ENCODE measurements around the gene TPX2.
A peak's percentile ranks its signal among the peaks of the same experiment; 100 is the strongest.

The TPX2 gene

DNA sequence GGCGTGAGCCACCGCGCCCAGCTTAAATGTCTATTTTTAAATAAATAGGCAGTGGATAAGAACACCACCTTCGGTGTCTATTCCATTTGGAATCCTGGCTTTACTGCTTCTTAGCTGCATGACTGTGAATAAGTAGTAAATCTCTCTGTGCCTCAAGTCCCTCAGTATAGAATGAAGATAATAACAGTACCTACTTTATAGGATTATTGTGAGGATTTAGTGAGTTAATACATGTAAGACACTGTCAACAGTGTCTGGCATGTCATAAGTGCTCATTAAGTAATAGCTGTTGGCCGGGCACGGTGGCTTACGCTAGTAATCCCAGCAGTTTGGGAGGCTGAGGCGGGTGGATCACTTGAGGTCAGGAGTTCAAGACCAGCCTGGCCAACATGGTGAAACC lies 10.1 kb downstream of the TPX2 start:
- peaks cover 15% of the 10 kb centered on the region for H3K4me1 ChIP-seq (ENCODE audit: control insufficient read depth, insufficient read depth, low read length)
- H3K36me3 ChIP-seq (ENCODE audit: control insufficient read depth in 2 of 2, insufficient read depth in 1 of 2, low read length in 2 of 2), result peaks cover 16 to 53% of the 10 kb centered on the region in 2 experiments; a peak in 2 of 3 replicates
- ChIA-PET POLR2A (interaction anchor here (0.7 kb wide), 1 partner anchor 8 kb away, joined by 5 read pairs; no protein-coding TSS in a partner anchor), CTCF (interaction anchor here (0.7 to 1.3 kb wide), 3 partner anchors 20 to 30 kb away, joined by 3 to 4 read pairs (median 3); no protein-coding TSS in a partner anchor)
- no peak overlapping the region for H3K27ac ChIP-seq (ENCODE audit: extremely low read depth, low read depth, low read length)
- TF ChIP-seq KLF7 (tag by site-specific recombination; IDR thresholded peaks at IDR 0.05; ENCODE audit: borderline replicate concordance) (no peak), ZNF132 (tag by site-specific recombination; IDR thresholded peaks at IDR 0.05; ENCODE audit: borderline replicate concordance) (no peak), ZNF530 (tag by site-specific recombination; IDR thresholded peaks at IDR 0.05; ENCODE audit: low read depth) (no peak), ZNF660 (tag by site-specific recombination; IDR thresholded peaks at IDR 0.05) (no peak), MZF1 (tag by site-specific recombination; IDR thresholded peaks at IDR 0.05; ENCODE audit: borderline replicate concordance) (no peak), ZBTB21 (tag by site-specific recombination; IDR thresholded peaks at IDR 0.05) (no peak), ZBTB7A (tag by site-specific recombination; IDR thresholded peaks at IDR 0.05; ENCODE audit: low read depth) (no peak), ZNF561 (tag by site-specific recombination; IDR thresholded peaks at IDR 0.05; ENCODE audit: borderline replicate concordance) (no peak), ZNF560 (tag by site-specific recombination; IDR thresholded peaks at IDR 0.05; ENCODE audit: borderline replicate concordance) (no peak), ZBTB8A (tag by site-specific recombination; IDR thresholded peaks at IDR 0.05) (no peak), ZNF391 (tag by site-specific recombination; IDR thresholded peaks at IDR 0.05; ENCODE audit: borderline replicate concordance, low read depth) (no peak), ZFP3 (tag by site-specific recombination; IDR thresholded peaks at IDR 0.05; ENCODE audit: low read depth) (no peak), ZNF629 (tag by site-specific recombination; IDR thresholded peaks at IDR 0.05) (no peak), ZNF514 (tag by site-specific recombination; IDR thresholded peaks at IDR 0.05) (no peak), ZNF529 (tag by site-specific recombination; IDR thresholded peaks at IDR 0.05; ENCODE audit: insufficient replicate concordance) (no peak)
- TF ChIP-seq, protein P1, sequence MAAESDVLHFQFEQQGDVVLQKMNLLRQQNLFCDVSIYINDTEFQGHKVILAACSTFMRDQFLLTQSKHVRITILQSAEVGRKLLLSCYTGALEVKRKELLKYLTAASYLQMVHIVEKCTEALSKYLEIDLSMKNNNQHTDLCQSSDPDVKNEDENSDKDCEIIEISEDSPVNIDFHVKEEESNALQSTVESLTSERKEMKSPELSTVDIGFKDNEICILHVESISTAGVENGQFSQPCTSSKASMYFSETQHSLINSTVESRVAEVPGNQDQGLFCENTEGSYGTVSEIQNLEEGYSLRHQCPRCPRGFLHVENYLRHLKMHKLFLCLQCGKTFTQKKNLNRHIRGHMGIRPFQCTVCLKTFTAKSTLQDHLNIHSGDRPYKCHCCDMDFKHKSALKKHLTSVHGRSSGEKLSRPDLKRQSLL (tag by site-specific recombination; IDR thresholded peaks at IDR 0.05), result no peak
- TF ChIP-seq, protein P2, sequence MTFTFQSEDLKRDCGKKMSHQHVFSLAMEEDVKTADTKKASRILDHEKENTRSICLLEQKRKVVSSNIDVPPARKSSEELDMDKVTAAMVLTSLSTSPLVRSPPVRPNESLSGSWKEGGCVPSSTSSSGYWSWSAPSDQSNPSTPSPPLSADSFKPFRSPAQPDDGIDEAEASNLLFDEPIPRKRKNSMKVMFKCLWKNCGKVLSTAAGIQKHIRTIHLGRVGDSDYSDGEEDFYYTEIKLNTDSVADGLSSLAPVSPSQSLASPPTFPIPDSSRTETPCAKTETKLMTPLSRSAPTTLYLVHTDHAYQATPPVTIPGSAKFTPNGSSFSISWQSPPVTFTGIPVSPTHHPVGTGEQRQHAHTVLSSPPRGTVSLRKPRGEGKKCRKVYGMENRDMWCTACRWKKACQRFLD (tag by site-specific recombination; IDR thresholded peaks at IDR 0.05), result no peak
- TF ChIP-seq, protein P3, sequence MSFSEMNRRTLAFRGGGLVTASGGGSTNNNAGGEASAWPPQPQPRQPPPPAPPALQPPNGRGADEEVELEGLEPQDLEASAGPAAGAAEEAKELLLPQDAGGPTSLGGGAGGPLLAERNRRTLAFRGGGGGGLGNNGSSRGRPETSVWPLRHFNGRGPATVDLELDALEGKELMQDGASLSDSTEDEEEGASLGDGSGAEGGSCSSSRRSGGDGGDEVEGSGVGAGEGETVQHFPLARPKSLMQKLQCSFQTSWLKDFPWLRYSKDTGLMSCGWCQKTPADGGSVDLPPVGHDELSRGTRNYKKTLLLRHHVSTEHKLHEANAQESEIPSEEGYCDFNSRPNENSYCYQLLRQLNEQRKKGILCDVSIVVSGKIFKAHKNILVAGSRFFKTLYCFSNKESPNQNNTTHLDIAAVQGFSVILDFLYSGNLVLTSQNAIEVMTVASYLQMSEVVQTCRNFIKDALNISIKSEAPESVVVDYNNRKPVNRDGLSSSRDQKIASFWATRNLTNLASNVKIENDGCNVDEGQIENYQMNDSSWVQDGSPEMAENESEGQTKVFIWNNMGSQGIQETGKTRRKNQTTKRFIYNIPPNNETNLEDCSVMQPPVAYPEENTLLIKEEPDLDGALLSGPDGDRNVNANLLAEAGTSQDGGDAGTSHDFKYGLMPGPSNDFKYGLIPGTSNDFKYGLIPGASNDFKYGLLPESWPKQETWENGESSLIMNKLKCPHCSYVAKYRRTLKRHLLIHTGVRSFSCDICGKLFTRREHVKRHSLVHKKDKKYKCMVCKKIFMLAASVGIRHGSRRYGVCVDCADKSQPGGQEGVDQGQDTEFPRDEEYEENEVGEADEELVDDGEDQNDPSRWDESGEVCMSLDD (tag by site-specific recombination; IDR thresholded peaks at IDR 0.05), result no peak
- H3K4me3 ChIP-seq (ENCODE audit: low read depth, low read length), result no peak overlapping the region
- no peaks in the 10 kb centered on the region for H3K9me3 ChIP-seq (ENCODE audit: control insufficient read depth, insufficient read depth, low read depth, low read length)

DNA sequence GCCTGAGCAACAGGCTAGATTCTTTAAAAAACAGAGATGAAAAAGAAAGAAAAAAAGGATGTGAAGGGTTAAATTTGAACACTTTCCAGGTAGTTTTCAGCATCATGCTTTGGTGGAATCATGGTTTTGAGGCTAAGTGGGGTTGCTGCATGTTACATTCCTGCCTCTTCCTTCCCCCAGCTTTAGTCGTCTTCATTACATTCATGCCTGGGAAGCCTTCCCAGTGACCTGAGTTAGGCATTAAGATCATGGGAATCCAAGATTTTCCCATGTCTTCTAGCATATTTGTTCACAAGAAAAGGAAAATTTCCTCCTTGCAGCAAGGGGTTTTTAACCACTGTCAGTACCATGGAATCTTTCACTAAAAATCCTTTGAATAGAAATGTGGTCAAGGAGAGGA lies 12.0 kb downstream of the TPX2 start:
- peaks cover 6% of the 10 kb centered on the region; the same call in 1 of the 2 replicates for H3K4me1 ChIP-seq (ENCODE audit: control insufficient read depth, insufficient read depth, low read length)
- peaks cover 10 to 36% of the 10 kb centered on the region in 2 experiments; a peak in 2 of 3 replicates for H3K36me3 ChIP-seq (ENCODE audit: control insufficient read depth in 2 of 2, insufficient read depth in 1 of 2, low read length in 2 of 2)
- no peaks in the 10 kb centered on the region for H3K9me3 ChIP-seq (ENCODE audit: control insufficient read depth, insufficient read depth, low read depth, low read length)
- H3K4me3 ChIP-seq (ENCODE audit: low read depth, low read length), result no peak overlapping the region
- H3K27ac ChIP-seq (ENCODE audit: extremely low read depth, low read depth, low read length), result no peak overlapping the region
- CTCF ChIA-PET, result no interaction called here
- POLR2A ChIA-PET, result interaction anchor here (1.0 kb wide), 1 partner anchor 12 kb away, joined by 4 read pairs; the partner anchor contains the start of gene TPX2
- TF ChIP-seq ZNF621 (tag by site-specific recombination; IDR thresholded peaks at IDR 0.05) (no peak), SCRT1 (tag by site-specific recombination; IDR thresholded peaks at IDR 0.05; ENCODE audit: borderline replicate concordance) (peak; percentile 12; the same call in 1 of the 2 replicates)
